Spleen (tissue), 7 donors: ENCODE measurements around the gene FOXF2.

Source experiments
- CTCF ChIP-seq, 11 experiments: fragments of 200-600 bp in 7 of 11; fragments of 450-650 bp in 4 of 11; sonication (generic) in 4 of 11; IDR thresholded peaks in 8 of 11; conservative IDR thresholded peaks in 3 of 11; 1 replicate in 7 of 11; 2 replicates in 4 of 11; pipeline versions ENCODE4 v1.4.0 to v1.8.0; 2016 to 2021; ENCODE audit warnings: antibody characterized with exemption in 11 of 11, inconsistent platforms in 4 of 11, mild to moderate bottlenecking in 1 of 11
- POLR2A ChIP-seq, 3 donors: fragments of 450-650 bp; IDR thresholded peaks; one replicate each; pipeline ENCODE4 v1.5.1; 2017; ENCODE audit warnings: antibody characterized with exemption in 3 of 3, mild to moderate bottlenecking in 1 of 3
- POLR2AphosphoS5 ChIP-seq, 3 donors: sonication (generic); formaldehyde crosslinking; IDR thresholded peaks; one replicate each; pipeline ENCODE4 v1.5.1; 2017; ENCODE audit warnings: antibody characterized with exemption in 3 of 3
- donor health status: DM: no; HTN: no; CAD: no; lungs with moderate emphysema.
- donor health status: DM: no; HTN: no; CAD: no.
- donor health status: DM: no; HTN: no; CAD: no.

DNA sequence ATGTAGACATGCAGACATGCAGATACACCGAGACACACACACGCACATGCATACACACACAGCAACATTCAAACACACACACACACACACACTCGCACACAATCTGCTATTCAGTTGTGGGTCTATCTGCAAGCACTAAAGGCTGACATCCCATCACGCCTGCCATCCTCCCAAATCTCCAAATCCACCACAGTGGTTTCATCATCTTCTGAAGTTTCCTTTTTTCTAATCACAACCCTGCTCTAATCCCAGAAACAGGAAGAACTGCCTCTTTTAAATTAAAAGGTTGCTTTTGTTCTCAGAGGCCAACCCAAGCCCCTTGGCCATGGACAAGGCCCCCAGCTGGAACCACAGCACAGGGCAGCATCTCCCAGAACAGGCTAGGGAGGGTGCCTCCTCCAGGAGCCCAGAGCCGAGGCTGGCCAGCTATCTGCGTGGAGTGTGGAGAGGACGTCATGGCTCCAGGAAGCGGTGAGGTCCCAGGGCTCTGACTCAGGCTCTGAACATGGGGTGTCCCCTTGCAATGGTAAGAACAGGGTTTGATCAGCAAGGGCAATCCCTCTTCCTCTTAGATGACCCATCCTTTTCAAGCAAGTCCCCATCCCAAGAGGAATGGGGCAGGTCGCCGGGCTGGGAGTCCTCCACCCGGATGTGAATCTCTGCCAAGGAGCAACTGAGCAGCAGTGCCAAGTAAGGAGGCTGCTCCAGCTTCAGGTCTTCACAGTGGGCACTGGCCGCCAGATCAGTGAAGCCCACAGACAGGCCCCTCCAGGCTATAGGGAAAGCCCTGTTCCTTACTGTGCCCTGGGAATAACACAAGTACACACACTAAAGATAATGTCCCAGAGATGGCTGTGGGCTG is 14.7 kb downstream of the FOXF2 start:
- TF ChIP-seq CTCF (IDR thresholded peaks at IDR 0.05 in 8 of 11, conservative IDR thresholded peaks at IDR 0.05 in 3 of 11): no peak
- TF ChIP-seq POLR2A (IDR thresholded peaks at IDR 0.05): no peak
- TF ChIP-seq POLR2AphosphoS5 (IDR thresholded peaks at IDR 0.05): no peak
